HG03175 (cell line): ENCODE data around the gene HOXC13.

Experiments
- ATAC-seq: cut with Tn5 transposase; IDR thresholded peaks from one replicate; pipeline ENCODE4 v1.9.1; 2021; ENCODE audit warnings: mild to moderate bottlenecking, moderate library complexity; ENCODE audit not compliant: unreplicated experiment

HOXC13 gene

GRCh38 chr12:53980802-53981496 lies 42.3 kb downstream of the HOXC13 start:
- ATAC-seq = no peak

DNA sequence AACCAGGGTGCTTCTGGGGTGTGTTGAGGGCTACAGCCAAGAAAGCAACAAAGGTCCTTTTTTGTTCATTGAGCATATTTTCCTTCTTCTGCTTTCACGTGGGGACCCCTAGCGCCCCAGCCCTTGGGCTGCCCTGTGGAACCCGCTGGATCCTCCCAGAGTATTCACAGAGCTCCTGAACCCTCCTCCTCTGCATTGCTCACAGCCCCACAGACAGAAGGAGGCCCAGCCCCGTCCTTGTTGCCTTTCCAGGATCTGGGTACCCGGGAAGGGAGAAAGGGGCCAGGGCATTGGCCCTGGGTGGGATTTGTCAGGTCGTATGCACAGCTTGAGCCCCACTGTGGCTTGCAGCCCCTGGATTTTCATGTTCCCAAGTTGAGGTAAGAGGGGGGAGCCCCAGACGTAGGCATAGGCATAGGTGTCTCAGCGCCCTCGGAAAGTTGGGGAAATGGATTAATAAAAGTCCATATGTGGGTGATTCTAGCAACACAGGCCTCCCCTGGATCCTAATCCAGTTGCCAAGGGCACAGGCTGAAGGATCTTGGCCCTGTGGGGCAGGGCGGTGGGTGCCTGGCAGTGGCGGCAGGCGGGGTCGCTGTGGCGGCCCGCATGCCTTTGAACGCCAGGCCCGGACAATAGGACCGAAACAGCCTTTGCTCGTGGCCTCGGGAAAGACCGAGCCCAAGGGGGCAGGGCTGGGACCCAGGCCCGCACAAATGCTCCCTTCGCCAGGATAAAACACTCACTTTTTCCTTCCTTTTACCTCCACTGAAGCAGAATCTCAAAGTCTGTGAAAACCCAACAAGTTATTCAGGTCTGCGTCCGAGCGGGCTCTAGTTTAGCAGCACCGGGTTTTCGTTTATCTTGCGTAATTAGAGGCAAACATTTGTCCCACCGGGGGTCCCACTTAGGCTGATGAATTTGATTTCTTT lies 43.3 kb downstream of the HOXC13 start:
- ATAC-seq = no peak

DNA sequence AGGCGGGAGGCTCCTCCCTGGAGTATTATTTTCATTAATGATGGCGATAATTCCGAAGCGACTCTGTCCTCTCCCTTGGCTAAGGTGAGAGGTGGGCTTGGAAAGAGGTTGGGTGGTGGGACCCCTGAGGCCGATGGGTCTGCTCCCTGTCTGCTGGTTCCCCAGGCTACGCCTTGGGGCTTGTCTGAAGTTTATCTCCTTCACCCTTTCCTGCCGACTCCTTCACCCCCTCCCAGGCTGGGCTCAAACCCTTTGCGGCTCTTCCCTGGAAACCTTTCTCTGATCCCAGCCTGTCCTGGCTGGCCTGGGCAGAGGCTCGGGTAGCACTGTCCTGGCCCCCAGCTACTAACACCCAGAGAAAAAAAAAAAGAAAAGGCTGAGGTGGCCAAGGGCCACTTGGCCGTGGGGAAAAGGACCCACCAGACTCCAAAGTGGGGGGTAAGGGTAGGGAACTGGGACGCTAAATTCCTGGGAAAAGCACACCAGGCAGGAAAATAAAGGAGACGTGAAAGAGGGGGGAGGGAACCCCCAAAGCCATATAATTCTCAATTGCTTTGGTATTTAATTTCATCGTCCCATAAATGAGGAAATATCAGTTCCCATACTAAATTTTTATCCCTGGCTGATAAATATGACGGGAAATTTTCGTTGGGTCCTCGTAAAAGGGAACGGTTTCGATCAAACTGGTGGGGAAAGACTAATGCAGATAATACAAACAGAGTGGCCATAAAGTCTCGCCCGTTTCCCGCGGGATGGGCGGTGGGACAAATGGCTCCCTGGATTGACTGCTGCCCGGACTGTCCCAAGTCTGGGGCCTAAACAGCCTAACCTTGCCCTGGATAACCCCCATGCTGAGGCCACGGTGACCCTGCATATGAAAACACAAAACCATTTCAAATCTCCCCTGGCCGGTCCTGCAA lies 44.3 kb downstream of the HOXC13 start:
- ATAC-seq = no peak

DNA sequence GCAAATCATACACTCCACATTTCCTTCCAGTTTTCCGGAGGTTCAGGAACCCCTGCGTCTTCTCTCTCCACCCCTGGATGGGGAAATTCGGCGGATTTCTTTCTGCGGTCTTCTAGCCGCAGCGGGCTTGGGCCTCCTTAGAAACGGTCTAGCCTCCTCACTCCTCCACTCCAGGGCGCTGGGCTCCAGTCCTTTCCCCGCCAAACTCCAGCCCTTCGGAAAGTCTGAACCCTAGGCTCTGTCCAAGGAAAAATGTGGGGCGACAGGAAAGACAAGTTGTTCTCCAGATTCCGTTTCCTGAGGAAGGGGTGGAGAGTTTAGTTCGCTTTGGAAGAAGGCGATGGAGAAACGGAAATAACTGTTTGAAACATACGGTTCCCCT lies 44.9 kb downstream of the HOXC13 start:
- no peak for ATAC-seq

DNA sequence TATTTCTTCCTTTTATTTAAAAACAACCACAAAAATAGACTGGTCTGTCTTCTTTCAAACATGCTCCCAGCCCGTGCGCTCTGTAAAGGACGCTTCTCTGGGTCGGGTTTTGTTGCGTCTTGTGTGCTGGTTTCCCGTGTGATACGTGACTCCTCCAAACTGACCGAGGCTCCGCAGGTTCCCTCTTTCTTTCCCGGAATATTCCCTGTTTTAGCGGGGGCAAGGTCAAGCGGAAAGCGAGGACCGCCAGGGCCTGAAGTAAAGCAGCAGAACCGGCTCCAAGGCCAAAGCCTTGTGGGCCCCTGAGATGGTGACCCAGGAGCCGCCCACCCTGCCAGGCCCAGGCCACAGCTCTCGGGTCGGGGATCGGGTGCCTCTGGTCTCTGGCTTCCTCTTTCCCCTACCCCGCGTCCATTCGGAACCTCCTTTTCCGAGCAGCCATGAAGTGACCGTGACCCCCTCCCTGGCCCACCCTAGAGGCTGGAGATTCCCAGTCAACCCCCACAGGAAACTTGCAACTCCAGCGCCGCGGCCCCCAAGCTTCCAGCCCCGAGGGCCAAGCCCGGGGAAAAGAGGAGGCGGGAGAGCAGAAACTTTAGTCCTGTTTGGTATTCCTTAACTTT lies 45.4 kb downstream of the HOXC13 start:
- no peak for ATAC-seq

GRCh38 chr12:53984901-53985691 lies 46.5 kb downstream of the HOXC13 start, which contains the start of gene HOXC10:
TSS of gene HOXC10 (plus strand) at chr12:53985146. CDS start at chr12:53985260, 114 bp downstream.
- ATAC-seq = no peak

- ATAC-seq = no peak
Observed at GRCh38 chr12:53985692-53985993, 47.0 kb downstream of the HOXC13 start.

DNA sequence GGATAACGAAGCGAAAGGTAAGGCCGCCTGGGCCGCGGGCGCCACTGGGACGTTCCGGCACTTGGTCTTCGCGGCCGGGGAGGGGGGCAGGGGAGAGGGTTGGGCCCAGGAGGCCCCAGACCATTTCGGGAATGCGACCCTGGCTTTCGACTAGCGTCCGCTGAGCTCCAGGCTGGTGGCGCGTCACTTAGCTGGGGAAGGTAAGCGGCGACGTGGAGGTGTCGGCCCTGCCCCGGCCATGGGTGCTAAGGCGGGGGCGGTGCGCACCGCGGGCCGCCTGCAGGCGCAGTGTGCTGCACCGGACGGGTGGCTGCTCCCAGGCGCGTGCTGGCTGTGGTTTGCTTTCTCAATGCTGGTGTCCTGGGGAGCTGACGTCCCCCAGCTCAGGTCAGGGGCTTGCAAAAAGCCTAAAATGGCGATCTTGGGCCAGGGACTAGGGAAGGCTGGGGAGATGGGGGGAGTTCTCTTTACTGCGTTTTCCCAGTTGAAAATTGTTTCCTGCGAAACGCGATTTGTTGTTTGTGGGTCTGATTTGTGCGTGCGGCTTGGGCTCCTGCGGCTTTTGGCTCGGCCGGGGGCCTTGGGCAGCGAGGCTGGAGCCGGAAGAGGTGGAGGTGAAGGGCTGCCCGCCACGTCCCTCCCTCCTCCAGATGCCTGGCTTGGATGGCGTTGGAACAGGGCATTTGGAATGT lies 47.5 kb downstream of the HOXC13 start:
- ATAC-seq = no peak

DNA sequence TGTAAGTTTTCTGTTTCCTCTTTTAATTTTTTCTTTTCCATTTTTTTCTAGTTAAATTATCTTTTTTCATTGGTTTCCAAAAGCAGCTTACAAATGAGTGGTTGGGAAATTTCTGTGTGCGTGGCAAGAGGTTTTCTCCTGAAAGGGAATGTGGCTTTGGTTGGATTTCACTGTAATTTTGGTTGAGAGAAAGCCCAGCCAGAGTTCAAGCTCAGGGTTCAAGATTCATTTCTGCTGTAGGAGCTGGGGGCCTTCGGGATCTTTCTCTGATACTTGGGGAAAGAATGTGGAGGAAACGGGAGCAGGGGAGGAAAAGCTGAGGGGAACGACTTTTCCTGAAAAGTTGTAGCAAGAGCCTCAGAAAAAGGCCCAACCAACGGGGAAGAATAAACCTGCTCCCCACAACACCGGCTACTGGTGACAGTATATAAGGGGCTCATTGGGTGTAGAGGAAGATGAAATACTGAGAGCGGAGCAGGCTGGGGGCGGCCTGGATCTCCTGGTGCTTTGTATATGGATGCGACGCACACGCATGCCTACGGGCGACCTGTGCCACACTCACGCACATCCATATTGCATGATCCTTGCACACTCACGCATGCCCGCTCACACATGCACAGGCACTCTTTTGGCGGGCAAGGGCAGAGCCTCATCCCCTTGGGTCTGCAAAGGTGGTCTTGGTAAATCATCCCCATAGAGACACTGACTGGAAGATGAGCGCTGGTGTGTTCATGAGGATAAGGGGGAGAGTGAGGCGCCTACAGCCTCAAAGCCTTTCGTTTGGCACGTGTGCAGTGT lies 48.3 kb downstream of the HOXC13 start:
- no peak for ATAC-seq

DNA sequence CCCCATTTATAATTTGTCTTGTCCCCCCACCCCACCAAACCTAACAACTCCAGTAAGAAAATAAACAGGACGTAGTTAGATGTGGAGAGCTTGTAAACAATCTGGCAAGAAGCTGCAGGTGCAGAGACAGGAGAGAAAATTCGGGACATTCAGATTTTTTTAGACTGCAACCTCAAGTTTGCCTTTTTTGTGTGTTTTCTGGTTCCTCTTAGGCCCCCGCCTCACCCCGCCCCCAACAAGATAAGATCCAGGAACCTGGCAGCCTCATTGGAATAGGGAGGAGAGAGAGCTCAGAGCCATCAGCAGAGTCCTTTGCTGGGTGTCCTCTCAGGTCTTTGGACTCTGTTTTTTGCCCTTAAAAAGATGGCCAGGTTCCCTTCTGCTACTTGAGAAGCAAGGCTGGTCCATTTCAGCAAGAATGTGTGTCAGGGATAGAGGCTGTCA lies 49.2 kb downstream of the HOXC13 start:
- ATAC-seq = no peak

DNA sequence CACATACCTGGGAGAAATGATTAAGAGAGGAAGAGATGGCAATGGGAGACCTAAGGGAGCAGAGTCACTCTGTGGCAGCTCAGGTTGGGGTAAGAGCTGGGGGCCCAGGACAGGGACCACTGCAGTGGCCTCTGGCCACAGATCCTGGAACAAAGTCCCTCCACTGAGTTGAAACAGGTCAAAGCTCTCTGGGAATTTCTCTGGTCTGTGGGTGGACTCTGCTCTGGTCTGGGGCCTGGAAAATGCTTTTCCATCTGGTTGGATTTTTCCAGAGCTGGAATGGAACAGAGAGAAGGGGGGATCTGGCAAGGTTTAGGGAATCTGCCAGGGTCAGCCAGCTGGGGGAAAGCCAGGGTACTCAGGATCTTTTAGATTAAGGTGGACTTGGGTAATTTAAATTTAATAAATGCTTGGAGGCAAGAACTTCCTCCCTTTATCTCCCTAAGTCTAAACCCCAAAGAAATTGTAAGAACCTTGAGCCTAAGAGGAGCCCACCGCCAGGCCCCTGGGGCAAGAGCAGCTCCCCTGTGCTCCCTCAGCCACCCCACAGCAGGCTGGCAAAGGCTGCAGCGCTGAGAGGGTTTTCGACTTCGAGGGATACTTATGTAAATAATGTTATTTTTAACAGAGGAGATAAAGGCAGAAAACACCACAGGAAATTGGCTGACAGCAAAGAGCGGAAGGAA lies 50.1 kb downstream of the HOXC13 start:
- no peak for ATAC-seq

- ATAC-seq = no peak
Observed at GRCh38 chr12:53989227-53990113, 50.8 kb downstream of the HOXC13 start.

- ATAC-seq = no peak
Observed at GRCh38 chr12:53990311-53991076, 51.9 kb downstream of the HOXC13 start.

GRCh38 chr12:53991077-53991460 lies 52.4 kb downstream of the HOXC13 start:
- ATAC-seq = no peak

DNA sequence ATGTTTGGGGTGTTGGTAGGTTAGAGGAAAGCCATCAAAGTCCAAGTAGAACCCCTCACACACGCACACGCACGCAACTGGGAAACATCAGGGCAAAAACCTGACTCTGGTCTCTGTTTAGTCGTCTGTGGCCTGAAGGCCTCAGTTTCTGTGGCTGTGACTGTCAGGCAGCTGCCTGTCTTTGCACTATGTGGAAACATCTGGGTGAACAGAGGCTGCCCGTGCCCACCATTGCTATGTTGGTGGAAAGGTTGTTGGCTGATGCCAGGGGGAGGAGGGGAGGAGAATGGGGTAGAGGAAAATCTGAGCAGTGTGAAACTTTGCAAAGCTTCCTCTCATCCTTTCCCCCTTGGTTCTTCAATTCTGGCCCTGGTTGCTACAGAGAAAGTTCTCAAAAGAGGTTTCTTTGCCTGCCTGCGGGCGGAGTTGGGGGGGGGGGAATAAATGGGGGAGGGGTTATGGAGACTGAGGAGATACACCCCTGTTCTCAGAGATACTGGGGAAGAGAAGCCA lies 53.8 kb downstream of the HOXC13 start:
- no peak for ATAC-seq
